ENCODE data around the gene SVOP.

DNA sequence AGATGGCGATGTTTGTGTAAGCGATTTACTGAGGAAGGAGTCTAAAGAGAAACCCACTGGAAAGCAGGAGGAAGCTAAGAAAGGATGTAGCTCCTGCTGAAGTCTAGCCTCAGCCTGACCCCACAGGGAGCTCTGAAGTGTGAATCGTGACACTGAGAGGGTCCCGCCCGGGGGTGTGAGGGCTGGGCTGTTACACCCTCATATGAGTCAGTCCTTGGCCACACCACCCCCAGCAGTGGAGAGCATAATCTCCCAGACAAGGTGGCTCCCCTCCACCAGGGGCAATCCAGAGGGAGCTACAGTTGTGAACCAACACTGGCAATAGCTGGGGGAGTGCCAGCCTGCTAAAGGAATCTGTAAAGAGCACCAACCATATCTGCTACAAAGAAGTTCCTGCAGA is 31.5 kb downstream of the SVOP start:
- TF ChIP-seq, protein P1, sequence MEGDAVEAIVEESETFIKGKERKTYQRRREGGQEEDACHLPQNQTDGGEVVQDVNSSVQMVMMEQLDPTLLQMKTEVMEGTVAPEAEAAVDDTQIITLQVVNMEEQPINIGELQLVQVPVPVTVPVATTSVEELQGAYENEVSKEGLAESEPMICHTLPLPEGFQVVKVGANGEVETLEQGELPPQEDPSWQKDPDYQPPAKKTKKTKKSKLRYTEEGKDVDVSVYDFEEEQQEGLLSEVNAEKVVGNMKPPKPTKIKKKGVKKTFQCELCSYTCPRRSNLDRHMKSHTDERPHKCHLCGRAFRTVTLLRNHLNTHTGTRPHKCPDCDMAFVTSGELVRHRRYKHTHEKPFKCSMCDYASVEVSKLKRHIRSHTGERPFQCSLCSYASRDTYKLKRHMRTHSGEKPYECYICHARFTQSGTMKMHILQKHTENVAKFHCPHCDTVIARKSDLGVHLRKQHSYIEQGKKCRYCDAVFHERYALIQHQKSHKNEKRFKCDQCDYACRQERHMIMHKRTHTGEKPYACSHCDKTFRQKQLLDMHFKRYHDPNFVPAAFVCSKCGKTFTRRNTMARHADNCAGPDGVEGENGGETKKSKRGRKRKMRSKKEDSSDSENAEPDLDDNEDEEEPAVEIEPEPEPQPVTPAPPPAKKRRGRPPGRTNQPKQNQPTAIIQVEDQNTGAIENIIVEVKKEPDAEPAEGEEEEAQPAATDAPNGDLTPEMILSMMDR (IDR thresholded peaks at IDR 0.05) = no peak
- no peak for TF ChIP-seq POLR2A (IDR thresholded peaks at IDR 0.05)

Measured in lower leg skin (tissue), 3 donors.